D721Med (cell line): Measurements from ENCODE around the gene INSR.

Source experiments
- DNase-seq: peaks from one replicate; pipeline ENCODE4 v3.0.0; 2011; ENCODE audit warnings: low spot score; ENCODE audit not compliant: insufficient read length
- FAIRE-seq: peaks from 2 replicates; lab custom pipeline; 2011; peaks lifted over from hg19 to GRCh38; lab: Jason Lieb, UNC
- CTCF ChIP-seq: IDR thresholded peaks from 2 replicates; pipeline ENCODE4 v1.5.1; 2012; ENCODE audit warnings: mild to moderate bottlenecking, control low read depth; ENCODE audit not compliant: insufficient read depth; ENCODE audit errors: missing control alignments

Gene INSR

DNA sequence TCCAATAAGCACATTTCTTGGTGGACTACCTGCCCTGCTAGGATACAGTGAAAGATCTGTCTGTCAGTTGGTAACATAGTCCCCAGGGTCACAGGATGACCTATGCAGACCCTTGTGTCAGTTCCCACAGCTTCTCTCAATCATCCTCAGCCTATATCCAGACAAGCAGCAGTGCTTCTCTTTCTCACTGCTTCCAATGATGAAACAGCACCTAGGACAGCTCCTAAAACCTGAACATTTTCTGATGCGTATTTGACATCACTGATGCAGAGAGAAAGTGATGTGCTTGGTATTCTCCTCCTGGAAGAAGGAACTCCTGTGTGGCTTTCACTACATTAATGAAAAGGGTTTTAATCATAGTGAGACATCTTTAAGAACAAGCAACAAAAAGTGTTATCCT, 181.0 kb downstream of the INSR start:
- FAIRE-seq (no peak), DNase-seq (no peak)
- no peak for TF ChIP-seq CTCF

DNA sequence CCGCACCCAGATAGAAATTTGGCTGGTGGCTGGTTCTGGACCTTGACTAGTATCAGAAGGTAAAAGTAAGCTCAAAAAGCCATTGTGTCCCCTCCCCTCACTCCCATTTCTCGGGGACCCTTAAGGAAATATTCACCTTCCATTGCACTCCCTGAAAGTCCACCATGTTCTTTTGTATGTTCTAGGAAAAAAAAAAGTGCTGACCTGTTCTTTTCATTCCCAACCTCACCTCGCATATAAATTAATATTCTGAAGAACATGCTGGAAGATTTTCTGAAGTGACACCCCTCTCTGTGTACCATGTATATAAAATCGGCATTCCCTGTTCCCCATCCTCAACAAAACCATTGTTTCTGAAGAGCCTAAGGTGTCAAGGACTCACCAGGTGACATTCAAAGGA, 181.5 kb downstream of the INSR start:
- no peak for FAIRE-seq
- DNase-seq: no peak
- TF ChIP-seq CTCF: no peak

DNA sequence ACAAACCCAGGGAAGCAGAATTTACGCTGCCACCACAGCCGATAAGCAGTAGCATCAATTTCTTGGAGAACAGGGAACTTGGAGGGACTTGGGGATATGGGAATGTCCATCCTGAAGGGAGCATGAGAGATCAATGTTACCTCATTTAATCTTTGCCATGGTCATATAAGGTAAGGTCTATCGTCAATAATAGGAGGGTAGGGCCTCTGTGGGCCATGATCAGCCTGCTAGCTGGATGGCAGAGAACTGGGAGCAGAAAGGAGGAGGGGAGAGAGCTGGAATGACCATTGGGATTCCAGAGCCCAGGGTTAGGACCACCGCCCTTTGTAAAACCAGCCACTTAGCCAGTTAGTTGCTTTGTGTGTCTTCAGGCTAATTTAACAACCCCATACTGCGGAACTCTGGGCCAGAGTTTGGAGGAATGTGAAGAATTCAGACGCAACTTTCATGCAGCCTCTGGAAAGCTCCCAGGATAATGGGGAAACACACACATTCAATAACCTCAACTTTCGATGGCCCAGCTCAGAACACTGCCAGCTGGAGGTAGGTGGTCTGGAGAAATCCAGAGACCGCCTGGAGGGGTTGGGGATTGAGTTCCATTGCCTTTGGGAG, 184.4 kb downstream of the INSR start:
- no peak for TF ChIP-seq CTCF
- no peak for FAIRE-seq
- no peak for DNase-seq

DNA sequence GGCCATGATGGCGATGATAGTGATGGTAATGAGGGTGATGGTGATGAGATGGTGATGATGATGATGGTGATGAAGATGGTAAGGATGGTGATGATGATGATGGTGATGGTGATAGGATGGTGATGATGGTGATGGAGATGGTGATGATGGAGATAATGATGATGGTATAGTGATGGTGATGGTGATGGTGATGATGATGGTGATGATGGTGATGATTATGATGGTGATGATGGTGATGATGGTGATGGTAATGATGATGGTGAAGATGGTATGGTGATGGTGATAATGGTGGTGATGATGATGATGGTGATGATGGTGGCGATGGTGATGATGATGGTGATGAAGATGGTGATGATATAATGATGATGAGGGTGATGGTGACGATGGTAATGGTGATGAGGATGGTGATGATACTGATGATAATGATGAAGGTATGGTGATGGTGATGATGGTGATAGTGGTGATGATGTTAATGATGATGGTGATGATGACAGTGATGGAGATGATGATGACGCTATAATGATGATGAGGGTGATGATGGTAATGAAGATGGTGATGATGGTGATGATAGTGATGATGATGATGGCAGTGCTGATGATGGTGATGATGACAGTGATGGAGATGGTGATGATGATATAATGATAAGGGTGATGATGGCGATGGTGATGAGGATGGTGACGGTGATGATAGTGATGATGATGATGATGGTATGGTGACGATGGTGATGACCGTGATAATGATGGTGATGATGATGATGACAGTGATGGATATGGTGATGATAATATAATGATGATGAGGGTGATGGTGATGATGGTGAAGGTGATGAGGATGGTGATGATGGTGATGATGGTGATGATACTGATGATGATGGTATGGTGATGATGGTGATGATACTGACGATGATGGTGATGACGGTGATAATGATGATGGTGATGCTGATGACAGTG, 187.2 kb downstream of the INSR start:
- FAIRE-seq: no peak
- no peak for TF ChIP-seq CTCF

DNA sequence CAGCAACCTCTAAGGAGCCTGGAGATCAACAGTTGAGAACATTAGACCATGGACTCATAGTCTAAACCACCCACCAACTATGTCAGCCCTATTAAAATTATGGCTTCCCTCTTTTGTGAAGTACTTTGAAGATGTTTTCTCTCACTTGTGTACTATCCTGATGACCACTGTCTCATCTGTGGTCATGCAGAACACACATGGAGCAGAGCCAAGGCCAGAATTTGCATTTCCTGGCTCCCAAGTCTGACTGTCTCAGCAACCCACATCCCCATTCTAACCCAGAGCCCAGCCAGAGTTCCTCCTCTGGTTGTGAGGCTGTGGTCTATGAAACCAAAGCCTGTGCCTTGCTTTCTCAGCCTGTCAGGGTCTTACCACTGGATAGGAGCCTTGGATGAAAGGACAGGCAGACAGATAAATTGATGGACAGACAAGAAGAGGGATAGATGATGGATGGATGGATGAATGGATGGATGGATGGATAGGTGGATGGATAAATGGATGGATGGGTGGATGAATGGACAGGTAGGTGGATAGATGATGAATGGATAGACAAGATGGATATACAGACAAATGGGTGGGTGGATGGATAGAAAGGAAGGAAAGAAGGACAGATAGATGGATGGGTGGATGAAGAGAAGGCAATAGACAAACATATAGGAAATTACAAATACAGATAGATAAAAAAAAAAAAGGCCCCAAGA, 189.3 kb downstream of the INSR start:
- no peak for FAIRE-seq
- no peak for TF ChIP-seq CTCF
- DNase-seq: no peak

More for the DNA sequence above, 187.2 kb downstream of the INSR start:
- no peak for DNase-seq

GRCh38 chr19:7101498-7102253, 192.5 kb downstream of the INSR start:
- no peak for TF ChIP-seq CTCF
- DNase-seq: no peak
- FAIRE-seq: no peak
